Fibroblast of skin of right quadriceps (primary cell): ENCODE results near the gene CLTCL1.

Source experiments
- DNase-seq: peaks from one replicate; pipeline ENCODE4 v3.0.0-alpha.2; 2013

The CLTCL1 gene

GRCh38 chr22:19147195-19147780 lies 144.2 kb downstream of the CLTCL1 start:
- DNase-seq: no peak

DNA sequence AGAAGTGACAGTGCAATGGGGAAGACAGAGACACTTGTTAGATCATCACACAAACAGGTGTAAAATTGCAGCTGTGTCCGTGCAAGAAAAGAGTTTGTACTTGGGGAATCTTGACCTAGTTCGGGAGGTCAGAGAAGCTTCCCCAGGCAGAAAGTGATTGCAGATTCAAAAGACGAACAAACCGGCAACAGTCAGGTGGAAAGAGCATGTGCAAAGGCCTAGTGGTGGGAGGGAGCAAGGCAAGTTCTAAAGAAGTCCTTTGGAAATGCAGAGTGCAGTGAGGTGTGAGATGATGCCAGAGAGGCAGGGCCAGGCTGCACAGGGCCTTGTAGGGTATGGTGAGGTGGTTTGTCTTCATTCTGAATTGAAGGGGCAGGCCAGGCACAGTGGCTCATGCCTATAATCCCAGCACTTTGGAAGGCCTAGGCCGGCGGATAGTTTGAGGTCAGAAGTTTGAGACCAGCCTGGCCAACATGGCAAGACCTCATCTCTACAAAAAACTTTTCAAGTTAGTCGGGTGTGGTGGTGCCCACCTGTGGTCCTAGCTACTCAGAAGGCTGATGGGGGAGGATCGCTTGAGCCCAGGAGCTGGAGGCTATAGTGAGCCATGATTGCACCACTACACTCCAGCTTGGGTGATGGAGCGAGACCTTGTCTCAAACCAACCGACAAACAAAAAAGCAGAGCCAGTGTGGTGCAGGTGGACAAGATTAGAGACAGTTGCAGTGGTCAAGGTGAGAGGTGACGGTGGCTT lies 145.1 kb downstream of the CLTCL1 start:
- no peak for DNase-seq

DNA sequence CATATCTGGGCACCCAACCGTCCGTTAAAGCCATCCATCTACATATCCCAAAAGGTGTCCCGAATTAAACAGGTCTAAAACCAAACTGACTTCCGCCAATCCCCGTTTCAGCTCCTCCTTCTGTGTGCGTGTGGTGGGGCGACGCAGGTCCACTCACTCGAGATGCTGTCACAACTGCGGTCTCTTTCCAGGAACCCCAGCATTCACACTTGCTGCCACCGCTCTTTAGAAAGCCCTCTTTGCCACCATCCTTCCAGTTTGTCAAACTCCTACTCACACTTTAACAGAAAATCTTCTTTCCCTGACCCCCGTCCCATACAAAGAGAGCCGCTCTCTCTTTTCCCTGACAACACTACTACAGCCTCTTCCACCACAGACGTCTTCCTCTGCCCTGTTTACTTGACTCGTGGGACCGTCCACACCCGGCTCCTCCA lies 147.5 kb downstream of the CLTCL1 start:
- no peak for DNase-seq

DNA sequence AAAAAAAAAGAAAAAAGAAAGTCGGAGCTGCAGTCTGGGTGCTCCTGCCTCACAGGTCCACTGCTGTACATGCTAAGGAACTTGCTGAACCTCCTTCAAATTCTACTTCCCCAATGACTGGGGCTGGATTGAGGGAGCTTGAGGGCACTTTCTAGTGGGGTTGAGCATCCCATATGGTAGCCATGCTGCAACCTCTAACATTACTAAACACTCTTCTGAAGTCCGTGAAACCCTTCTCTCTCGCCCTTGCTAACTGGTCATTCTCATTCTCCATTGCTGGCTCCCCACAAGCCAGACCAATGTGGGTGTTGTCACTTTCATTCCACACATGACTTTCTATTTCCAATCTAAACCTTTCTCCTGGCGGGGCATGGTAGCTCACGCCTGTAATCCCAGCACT lies 148.3 kb downstream of the CLTCL1 start:
- no peak for DNase-seq

DNA sequence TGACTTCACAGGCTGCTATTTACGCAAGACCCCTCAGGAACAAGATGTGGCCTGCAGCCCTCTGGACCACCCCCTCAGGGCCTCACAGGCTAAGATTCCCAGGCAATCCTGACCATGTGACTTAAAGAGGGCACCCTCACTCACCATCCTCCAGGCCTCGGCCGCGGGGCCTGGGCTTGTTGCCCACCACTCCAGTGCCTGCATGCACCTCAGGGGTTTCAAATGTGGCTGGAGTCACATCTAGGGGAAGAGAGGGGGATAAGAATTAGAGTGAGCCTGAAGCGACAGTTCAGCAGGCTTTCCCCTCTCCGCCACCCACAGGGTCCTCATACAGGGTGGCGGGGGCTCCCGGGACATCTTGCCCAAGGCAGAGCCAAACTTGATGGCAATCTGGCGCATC lies 149.1 kb downstream of the CLTCL1 start:
- DNase-seq: no peak

DNA sequence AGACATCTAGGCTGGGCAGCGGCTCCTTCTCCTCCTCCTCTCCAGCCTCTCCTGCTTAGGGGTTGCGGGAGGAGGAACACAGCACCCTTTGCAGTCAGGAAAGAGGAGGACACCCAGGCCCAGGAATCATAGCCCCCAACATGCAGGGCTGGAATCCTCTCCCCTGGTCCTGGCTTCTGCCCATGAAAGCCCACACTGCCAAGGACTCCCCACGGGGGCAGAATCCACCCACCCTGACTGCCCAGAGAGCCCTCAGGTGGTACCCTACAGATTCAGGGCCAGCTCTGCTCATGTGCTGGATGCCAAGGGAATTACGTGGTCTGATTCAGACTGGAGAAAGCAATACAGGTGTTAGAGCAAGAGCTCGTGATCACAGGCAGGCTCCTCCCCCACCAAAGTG lies 151.5 kb downstream of the CLTCL1 start:
- DNase-seq: no peak

DNA sequence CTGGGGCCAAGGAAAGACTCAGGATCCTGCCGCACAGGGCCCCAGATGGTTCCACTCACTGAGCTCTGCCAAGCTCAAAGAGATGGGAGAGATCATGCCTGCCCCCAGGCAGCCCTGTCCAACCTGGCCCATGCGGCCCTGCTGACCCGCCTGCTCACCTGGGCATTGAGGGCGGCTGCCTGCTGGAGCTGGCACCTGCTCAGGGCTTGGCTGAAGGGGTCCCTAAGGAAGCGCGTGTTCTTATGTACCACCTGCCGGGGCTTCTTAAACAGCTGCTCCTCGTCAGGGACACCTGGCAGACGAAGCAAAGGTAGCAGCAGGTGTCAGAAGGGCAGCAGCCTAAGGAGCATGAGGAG lies 152.5 kb downstream of the CLTCL1 start:
- no peak for DNase-seq

DNA sequence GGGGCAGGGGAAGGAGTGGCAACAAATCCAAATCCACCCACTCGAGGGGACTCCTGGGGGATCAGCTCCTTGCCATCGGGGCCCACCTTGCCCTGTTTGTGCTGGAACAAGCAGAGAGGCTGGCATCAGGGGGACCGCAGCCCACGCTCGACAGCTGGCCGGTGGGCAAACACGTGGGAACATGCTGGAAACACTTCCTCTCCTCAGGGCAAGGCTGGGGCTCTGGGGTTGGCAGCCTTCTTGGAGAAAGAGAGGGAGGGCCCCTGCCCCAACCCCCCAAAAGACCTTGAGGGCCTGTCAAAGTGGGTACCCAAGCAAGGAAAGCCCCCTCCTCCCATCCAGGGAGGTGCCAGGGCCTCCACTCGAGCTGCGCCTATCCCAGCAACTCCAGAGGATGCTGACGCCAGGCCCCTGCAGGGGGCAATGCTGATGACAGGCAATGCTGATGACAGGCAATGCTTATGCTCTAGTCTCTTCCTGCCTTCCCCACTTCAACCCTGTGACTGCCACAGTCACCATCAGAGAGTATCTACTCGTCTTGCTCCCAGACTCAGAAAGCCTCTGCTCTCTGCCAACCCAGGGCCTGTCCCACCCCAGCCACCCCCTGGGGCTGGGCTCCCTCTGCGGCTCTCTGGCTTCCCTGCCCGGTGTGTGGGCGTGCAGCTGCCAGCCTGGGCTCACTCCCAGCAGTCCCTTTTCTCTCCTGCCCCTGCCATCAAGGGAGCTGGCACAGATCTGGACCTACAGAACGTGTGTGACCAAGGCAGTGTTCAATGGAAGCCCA lies 153.1 kb downstream of the CLTCL1 start:
- no peak for DNase-seq

DNA sequence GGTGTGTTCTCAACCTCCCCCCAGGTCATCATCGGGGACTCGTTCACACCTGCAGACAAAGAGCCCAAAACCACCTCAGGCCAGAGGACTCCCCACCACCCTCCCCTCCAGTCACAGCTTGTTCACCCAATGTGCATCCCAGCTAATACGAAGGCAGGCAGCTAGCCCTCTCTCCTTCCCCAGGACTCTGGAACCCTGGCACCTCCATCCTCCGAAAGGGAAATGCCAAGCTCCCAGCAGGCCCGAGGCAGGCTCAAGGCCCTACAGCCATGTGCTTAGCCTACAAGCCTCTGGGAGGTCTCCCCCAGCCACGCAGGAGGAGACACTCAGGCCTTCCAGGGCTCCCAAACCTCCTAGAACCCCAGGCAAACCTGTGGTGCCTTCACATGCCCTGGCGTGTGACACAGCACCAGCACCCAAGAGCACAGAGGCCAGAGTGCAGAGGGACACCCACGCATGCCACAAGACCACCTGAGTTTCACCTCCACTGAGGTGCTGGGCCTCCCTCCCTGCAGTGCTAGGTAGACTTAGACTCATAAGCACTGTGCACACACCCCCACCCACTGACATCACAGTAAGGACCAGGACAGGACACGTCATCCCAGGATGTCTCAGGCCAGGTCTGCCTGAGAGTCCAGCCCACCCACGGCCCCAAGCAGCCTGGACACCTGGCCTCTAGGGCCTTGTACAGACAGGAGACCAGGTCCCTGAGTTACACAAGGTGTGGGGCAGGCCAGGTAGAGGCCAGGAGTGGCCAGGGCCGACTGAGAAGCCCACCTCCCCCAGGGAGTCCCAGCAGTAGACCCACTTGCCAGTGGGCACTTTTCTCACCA lies 153.9 kb downstream of the CLTCL1 start:
- DNase-seq: no peak

- no peak for DNase-seq
These were observed 154.6 kb downstream of the CLTCL1 start for GRCh38 chr22:19136915-19137314.

GRCh38 chr22:19134874-19135273 lies 156.6 kb downstream of the CLTCL1 start:
- DNase-seq: no peak

- no peak for DNase-seq
These were observed 157.2 kb downstream of the CLTCL1 start for GRCh38 chr22:19134176-19134831.

DNA sequence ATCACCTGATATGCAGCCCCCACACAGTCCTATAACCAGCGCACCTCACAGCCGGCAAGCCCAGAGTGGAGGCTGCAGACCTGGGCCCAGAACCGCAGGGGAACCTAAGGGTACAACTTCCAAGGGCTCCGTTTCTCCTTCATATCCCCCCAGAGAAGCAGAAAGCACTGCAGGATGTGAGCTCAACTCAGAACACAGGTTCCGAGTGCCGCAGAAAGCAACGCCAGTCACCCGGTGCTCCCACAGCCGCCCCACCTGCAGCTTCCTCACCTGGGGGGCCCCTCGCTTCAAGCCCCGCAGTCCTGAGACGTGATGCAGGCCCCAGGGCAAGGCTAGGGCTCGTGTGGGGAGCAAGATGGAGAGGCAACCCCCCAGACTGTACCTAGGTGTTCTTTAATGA lies 158.0 kb downstream of the CLTCL1 start:
- no peak for DNase-seq

- no peak for DNase-seq
These were observed 158.7 kb downstream of the CLTCL1 start for GRCh38 chr22:19132693-19133400.

DNA sequence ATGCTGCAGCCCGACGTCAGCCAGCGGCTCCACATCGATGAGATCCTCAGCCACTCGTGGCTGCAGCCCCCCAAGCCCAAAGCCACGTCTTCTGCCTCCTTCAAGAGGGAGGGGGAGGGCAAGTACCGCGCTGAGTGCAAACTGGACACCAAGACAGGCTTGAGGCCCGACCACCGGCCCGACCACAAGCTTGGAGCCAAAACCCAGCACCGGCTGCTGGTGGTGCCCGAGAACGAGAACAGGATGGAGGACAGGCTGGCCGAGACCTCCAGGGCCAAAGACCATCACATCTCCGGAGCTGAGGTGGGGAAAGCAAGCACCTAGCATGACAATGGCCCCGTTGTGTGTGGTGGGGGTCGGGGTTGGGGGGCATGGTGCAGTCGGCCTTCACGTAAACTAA lies 159.4 kb downstream of the CLTCL1 start:
- DNase-seq: no peak

GRCh38 chr22:19131685-19132015 lies 159.9 kb downstream of the CLTCL1 start:
- no peak for DNase-seq

DNA sequence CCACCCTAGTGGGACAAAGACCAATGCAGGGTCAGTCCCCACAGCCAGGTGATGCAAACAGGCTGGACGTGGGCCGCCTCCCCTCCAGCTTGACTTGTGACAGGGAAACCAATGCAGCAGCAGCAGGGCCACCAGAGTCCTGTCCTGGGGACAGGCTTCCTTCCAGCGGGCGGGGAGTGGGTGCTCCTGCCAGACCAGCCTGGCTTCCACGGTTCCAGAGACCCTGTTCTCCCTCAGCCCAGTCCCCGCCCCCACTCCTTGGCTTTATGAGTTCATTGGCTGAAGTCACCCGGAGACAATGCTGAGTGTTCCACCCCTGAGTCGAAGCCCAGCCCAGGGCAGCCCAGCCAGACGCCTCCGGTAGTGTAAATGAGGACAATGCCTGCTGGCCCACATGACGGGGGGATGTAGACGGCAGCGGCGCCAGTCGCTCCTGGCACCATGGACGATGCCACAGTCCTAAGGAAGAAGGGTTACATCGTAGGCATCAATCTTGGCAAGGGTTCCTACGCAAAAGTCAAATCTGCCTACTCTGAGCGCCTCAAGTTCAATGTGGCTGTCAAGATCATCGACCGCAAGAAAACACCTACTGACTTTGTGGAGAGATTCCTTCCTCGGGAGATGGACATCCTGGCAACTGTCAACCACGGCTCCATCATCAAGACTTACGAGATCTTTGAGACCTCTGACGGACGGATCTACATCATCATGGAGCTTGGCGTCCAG lies 160.4 kb downstream of the CLTCL1 start, which contains the start of gene TSSK2:
Gene TSSK2, plus strand, starts transcription at position 350 of the 726 bp plus-strand sequence. Its CDS starts 92 bp downstream, at position 442.
- no peak for DNase-seq

- no peak for DNase-seq
These were observed 161.6 kb downstream of the CLTCL1 start for GRCh38 chr22:19129871-19130270.
